Bone marrow (tissue), 2 donors: Measurements from ENCODE around the gene TMEM204.

Source experiments
- DNase-seq, 2 donors: peaks; one replicate each; lab custom pipeline; 2025; lab: John Stamatoyannopoulos, UW

TMEM204 gene

DNA sequence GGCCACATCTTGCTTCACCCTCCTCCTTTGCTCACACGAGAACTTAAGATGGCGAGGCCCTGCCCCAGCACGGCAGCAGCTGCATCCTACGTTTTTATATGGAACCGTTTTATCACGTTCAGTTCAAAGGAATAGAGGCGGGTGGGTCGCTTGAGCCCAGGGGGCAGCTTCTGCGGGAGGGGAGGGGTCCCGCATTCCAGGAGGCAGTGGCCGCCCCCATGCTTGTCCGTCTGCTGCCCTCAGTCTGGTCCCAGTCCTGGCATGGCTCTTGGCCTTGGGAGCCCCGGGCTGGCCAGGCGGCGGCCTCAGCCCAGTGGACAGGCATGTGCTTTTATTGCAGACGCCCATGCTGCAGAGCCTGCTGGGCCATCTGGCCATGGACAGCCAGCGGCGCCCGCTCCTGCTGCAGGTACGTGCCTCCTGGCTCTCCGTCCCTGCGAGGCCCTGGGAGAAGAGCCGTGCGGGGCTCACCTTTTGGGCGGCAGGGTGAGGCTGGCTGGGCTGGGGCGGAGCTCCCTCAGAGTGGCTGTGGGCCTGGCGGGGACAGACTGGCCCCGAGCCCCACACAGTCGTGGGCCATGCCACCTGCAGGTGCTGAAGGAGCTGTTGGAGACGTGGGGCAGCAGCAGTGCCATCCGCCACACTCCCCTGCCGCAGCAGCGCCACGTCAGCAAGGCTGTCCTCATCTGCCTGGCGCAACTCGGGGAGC is 33.6 kb upstream of the TMEM204 start:
- no peak for DNase-seq

- DNase-seq: no peak
Measured at GRCh38 chr16:1500465-1501150, 32.9 kb upstream of the TMEM204 start.

DNA sequence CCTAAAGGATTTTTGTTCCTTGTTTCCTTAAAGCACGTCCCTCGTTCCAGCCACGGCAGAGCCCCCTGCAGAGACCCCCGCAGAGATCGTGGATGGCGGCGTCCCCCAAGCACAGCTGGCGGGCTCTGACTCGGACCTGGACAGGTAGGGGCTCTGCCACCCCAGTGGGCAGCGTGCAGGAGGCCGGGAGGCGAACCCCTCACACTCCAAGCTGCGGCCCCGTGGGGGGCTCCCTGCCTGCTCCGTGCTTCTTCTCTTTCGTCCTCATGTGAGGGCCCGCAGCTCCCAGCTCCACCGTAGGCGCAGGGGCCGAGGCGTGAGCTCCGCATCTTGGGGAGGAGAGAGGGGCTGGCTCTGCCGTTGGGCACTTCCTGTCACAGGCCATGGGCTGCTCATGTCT is 31.8 kb upstream of the TMEM204 start:
- no peak for DNase-seq

DNA sequence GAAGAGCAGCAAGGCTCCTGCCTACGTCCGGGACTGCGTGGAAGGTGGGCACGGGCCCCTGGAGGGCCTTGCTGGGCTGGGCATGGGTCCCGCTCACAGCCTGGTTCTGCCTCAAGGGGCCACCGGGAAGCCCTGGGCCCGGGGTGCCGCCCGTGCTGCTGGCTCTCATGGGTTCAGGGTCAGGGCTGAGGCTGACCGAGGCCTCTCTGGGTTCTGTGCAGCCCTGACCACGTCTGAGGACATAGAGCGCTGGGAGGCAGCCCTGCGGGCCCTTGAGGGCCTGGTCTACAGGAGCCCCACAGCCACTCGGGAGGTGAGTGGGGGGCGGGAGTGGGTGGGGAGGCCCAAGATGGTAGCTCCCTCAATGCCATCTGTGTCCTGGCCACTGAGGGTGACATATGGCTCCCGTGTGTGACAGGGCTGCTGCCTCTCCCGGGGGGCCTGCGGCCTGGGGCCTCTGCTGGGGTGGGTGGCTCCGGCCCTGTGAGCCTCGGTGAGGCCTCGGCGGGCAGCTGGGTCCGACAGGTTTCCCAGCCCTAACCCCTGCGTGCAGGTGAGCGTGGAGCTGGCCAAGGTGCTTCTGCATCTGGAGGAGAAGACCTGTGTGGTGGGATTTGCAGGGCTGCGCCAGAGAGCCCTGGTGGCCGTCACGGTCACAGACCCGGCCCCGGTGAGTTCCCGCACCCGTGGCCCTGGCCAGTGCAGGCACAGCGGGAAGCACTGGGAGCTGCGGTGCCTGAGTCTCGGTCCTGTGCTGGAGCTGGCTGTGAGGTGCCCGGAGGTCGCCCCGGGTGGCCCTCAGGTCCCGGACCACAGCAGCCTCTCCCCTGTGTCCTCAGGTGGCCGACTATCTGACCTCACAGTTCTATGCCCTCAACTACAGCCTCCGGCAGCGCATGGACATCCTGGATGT is 31.1 kb upstream of the TMEM204 start:
- no peak for DNase-seq

DNA sequence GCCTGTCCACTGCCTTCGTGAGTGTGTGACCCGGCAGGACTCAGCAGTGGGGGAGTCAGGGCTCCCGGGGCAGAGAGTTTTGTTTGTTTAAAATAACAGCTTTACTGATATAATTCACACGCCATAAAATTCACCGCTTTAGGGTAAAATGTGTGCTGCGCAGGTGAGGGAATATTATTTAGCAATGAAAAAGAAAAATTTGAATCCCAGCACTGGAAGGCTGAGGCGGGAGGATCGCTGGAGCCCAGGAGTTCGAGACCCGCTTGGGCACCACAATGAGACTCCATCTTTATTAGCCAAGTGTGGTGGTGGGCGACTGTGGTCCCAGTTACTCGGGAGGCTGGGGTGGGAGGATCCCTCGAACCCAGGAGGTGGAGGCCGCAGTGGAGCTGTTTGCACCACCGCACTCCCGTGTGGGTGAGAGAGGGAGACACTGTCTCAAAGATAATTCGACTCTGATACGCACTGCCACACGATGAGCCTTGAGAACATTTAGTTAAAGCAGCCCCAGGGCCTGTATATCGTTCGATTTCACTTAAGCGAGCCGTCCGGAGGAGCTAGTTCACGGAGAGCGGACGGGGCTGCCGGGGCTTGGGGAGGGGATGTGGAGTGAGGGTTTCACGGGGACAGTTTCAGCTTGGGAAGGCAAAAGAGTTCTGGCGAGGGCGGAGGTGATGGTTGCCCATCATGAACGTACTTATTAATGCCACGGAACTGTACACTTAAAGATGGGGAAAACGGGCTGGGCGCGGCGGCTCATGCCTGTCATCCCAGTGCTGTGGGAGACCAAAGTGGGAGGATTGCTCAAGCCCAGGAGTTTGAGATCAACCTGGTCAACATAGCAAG is 30.1 kb upstream of the TMEM204 start:
- no peak for DNase-seq

GRCh38 chr16:1505073-1505844 is 28.2 kb upstream of the TMEM204 start:
- DNase-seq: no peak

GRCh38 chr16:1505912-1506311 is 27.6 kb upstream of the TMEM204 start:
- DNase-seq: no peak

DNA sequence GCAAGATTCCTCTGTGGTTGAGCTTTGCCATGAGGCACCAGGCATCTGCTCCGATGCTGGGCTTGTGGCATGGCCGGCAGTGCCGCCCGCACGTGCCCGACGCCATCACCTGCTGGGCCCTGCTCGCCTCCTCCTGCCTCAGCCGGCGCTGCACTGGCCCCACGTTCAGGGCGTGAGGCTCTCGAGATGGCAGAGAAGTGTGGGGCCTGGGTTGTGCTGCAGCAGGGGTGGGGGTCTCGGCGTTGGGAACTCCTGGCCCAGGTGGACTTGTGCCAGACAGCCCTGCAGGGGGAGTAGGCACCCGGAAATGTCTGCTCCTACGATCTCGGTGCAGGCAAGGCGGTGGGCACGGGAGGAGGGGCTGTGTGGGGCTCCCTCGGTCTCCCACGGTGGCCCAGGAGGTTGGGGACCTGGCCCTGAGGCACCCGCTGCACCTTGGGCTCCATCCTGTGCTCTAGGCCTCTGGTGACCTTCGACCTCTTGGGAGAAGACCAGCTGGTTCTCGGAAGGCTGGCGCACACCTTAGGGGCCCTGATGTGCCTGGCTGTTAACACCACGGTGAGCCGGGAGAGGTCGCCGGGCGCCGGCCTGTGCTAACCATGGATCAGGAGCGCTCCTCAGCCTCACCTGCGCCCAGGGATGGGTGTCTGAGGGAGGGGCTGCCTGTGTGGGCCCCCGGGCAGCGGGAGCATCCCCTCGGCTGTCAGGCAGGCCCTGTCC is 26.8 kb upstream of the TMEM204 start:
- DNase-seq: no peak

GRCh38 chr16:1508494-1509187 is 24.8 kb upstream of the TMEM204 start:
- DNase-seq: no peak

DNA sequence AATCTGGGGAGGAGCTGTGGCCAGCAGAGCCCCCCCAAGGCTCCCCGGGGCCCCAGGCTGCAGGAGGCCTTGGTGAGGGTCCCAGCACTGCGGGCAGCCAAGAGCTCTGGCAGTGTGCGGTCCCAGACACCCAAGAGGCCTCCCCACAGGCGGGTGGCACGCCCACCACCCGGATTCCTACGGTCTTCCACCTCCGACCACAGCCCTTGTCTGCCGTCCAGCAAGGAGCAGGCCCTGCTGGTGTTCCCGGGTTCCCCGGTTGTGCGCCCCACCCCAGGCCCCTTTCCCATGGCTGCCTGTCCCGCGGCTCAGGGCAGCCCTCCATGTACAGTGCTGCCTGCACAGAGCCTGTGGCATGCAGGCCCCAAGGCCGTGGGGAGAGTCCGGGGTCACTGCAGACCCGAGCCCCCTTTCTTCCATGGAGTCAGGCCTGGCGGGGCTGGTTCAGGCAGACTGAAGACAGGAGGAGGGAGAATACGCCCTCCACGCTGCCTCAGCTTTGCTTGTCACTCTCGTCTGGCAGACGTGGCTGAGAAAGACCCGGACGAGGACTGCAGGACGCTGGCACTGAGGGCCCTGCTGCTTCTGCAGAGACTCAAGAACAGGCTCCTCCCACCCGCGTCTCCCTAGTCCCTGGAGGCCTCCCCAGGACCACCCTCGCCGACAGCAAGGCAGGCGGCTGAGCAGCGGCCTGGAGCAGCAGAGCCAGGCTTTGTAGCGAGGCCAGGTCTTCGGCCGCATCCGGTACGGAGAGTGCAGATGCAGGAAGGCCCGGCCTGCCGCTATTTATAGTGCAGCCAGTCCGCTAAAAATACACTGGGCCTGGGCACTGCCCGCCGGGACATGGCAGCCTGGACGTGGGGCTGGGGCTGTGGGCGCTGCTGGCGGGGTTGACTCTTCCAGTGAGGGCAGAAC is 23.9 kb upstream of the TMEM204 start:
- no peak for DNase-seq

DNA sequence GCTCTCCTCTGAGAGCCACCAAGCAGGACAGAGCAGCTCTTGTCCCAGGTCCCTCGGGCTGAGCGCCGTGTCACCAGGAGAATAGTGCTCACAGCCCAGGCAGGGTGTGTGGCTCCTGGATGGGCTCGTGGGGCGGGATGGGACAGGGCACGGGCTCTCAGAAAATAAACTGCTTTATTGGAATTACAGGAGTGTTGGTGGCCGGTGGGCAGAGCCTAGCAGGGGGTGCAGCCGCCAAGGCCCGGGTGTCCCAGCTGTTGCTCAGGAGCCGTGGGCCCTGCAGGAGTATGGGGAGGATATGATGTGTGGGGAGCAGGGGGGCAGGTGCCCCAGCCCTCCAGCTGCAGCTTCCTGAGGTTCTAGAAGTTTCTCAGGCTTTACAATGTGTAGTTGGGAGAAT is 23.2 kb upstream of the TMEM204 start:
- DNase-seq: no peak

- DNase-seq: no peak
Measured at GRCh38 chr16:1510941-1511351, 22.5 kb upstream of the TMEM204 start.

DNA sequence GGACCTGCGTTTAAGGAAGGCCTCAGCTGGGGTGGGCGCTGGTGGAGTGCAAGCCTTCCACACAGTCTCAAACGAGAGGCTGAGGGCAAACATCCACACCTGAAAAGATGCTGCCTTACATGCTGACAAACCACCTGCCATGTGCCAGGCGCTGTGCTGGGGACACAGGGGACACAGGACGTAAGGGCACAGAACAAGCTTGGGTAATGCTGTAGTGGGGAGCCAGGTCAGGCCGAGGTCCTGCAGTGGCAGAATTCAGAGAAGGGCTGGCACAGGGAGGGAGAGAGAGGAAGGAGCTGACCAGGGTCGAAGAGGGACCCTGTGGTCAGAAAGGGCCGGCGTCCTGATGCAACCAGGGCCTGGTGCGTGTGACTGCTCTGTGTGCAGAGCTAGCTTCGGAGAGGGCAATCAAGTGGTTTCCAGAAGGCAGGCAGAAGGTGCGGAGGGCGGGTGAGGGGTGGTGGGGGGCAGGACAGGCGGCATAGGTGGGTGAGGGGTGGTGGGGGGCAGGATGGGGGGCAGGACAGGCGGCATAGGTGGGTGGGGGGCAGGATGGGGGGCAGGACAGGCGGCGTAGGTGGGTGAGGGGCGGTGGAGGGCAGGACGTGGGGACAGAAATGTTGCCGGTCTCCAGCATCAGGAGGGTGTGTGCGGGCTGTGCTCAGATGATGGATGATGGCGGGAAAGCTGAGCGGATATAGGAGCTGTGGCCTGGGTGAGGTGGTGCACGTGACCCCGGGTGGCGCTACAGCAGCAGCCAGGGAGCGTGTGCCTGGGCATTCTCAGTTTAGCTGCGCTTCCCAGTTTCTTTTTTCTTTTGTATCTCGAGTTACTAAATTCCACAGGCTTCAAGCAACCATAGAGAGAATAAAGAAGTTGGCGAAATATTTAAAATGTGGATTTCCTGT is 21.6 kb upstream of the TMEM204 start:
- no peak for DNase-seq

GRCh38 chr16:1512774-1513173 is 20.7 kb upstream of the TMEM204 start:
- no peak for DNase-seq

DNA sequence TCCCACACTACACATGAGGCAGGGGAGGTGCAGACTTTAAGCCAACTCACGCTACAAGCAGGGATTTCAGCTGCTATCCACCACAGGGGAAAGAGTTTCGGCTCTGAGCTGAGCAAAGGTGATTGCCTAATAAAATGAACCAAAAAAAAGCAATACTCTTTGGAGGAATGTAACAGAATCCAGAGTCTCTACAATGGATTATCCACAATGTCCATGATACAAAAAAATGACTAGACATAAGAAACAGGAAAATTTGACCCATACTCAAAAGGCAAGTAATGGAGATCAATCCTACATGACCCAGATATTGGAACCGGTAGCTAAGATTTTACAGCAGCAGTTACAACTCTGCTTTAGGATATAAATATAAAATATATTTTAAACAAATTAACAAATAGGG is 19.0 kb upstream of the TMEM204 start:
- DNase-seq: no peak

DNA sequence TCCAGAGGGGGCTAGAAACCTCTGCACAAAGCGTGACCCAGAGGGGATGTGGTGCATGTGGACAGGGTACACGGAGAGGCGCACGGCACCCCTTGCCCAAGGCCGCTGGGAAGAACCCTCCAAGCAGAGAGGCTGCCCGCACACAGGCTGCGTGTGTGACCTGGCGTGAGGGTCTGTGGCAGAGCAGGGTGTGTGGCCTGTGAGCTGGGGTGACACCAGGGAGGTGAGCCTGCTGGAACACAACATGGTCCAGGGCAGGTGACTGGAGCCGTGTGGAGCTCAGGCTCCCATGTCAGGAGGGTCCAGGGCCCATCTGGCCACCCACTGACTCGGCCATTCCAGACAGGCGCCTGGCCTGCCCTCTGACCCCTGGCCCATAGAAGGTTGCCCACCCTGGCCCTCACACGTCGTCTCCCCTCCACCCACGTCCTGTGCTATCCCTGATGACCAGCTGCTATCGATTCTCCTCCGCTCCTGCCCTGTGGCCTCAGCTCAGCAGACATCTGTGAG is 14.8 kb upstream of the TMEM204 start:
- no peak for DNase-seq

DNA sequence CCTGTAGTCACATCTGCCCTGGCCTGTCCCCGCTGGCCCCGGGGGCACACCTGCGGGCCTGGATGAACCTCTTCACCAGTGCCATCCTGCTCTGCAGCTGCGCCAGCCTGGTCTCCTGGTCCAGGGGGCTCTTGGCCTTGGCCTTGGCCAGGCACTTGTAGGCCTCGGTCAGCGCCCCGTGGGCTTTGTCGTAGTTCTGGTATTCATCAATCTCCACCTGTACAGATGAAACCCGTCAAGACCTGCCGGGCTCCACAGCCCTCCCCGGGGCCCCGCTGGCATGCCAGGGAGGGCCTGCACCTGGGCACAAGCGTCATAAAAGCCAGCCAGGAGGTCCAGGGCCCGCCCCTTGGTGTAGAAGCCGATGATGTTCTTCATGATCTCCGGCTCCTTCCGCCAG is 13.6 kb upstream of the TMEM204 start:
- DNase-seq: no peak
